Breast epithelium (tissue), 4 donors: Measurements from ENCODE around the gene SHB. TPM values are rescaled to one million over a fixed set of nuclear protein-coding genes. Genes with fewer than 3 reads are reported as not detected.
A peak's percentile ranks its signal among the peaks of the same experiment; 100 is the strongest.

ENCODE experiments used
- DNase-seq, 2 donors: peaks; one replicate each; pipeline ENCODE4 v3.0.0-alpha.2; 2019; ENCODE audit warnings: low spot score in 2 of 2
- H3K27ac ChIP-seq, 2 donors: fragments of 200-600 bp; sonication (generic) in 1 of 2; one replicate each; pipeline ENCODE4 v1.5.1; 2016 to 2019; ENCODE audit warnings: mild to moderate bottlenecking in 1 of 2
- H3K27me3 ChIP-seq, 2 donors: fragments of 200-600 bp; sonication (generic) in 1 of 2; one replicate each; pipeline versions ENCODE4 v1.5.1 to v1.6.0; 2017 to 2019; ENCODE audit warnings: control low read depth in 1 of 2, mild to moderate bottlenecking in 1 of 2
- H3K36me3 ChIP-seq: fragments of 200-600 bp; one replicate; pipeline ENCODE4 v1.5.1; 2019
- H3K4me1 ChIP-seq, 2 donors: fragments of 200-600 bp; sonication (generic); one replicate each; pipeline ENCODE4 v1.5.1; 2016 to 2019; ENCODE audit warnings: control low read depth in 1 of 2
- H3K4me3 ChIP-seq, 3 donors: fragments of 200-600 bp; sonication (generic); 1 replicate in 2 of 3; 2 replicates in 1 of 3; pipeline ENCODE4 v1.5.1; 2016 to 2019; ENCODE audit warnings: mild to moderate bottlenecking in 3 of 3, moderate library complexity in 2 of 3
- H3K9me3 ChIP-seq, 2 donors: fragments of 200-600 bp; sonication (generic) in 1 of 2; one replicate each; pipeline ENCODE4 v1.5.1; 2016 to 2019; ENCODE audit warnings: control low read depth in 1 of 2
- CTCF ChIP-seq, 3 donors: fragments of 450-650 bp; IDR thresholded peaks; one replicate each; pipeline ENCODE4 v1.5.1; 2016 to 2017; ENCODE audit warnings: antibody characterized with exemption in 3 of 3, mild to moderate bottlenecking in 3 of 3, moderate library complexity in 3 of 3
- POLR2A ChIP-seq: fragments of 450-650 bp; IDR thresholded peaks from one replicate; pipeline ENCODE4 v1.6.1; 2016; ENCODE audit warnings: antibody characterized with exemption, mild to moderate bottlenecking, moderate library complexity
- POLR2AphosphoS5 ChIP-seq, 3 donors: sonication (generic); formaldehyde crosslinking; IDR thresholded peaks; one replicate each; pipeline ENCODE4 v1.6.1; 2017; ENCODE audit warnings: antibody characterized with exemption in 3 of 3
- intact Hi-C: fragments of 100-400 bp; cut with DNase I; formaldehyde crosslinking; loops from one replicate; pipeline ENCODE4 v1.15.1; 2023; ENCODE audit warnings: low total_unique reads
- total RNA-seq, 3 donors: library from RNA; depleted of rRNA; stranded (reverse); fragments of >200 nt; gene quantifications; one replicate each; pipeline ENCODE4 v1.1.0, GENCODE V29; 2016

Gene SHB
- total RNA-seq, 3 donors from 2014 or later, result 3.8 to 18.7 (median 17.9) TPM

GRCh38 chr9:38039907-38040682 lies 28.9 kb downstream of the SHB start:
- Histone ChIP-seq H3K4me1 (peaks cover 0 to 12% of the 10 kb centered on the region in 2 donors), H3K27me3 (no peaks in the 10 kb centered on the region), H3K9me3 (no peaks in the 10 kb centered on the region), H3K36me3 (no peaks in the 10 kb centered on the region), H3K4me3 (no peak overlapping the region), H3K27ac (no peak overlapping the region)
- intact Hi-C loops, result no loop called here
- no peak for DNase-seq
- TF ChIP-seq POLR2A (no peak), POLR2AphosphoS5 (IDR thresholded peaks at IDR 0.05) (no peak), CTCF (IDR thresholded peaks at IDR 0.05) (no peak)

GRCh38 chr9:38039090-38039906 lies 29.7 kb downstream of the SHB start:
- Histone ChIP-seq H3K27ac (no peak overlapping the region), H3K4me3 (no peak overlapping the region), H3K9me3 (no peaks in the 10 kb centered on the region), H3K36me3 (no peaks in the 10 kb centered on the region), H3K4me1 (peaks cover 0 to 6% of the 10 kb centered on the region in 2 donors), H3K27me3 (no peaks in the 10 kb centered on the region)
- TF ChIP-seq POLR2AphosphoS5 (IDR thresholded peaks at IDR 0.05) (no peak), POLR2A (no peak), CTCF (IDR thresholded peaks at IDR 0.05) (no peak)
- DNase-seq, result no peak
- intact Hi-C loops, result no loop called here

GRCh38 chr9:38038307-38039089 lies 30.5 kb downstream of the SHB start:
- peak overlapping the region in 1 of 2 donors; percentile 1 for H3K27ac ChIP-seq
- H3K4me1 ChIP-seq, result no peaks in the 10 kb centered on the region
- no peaks in the 10 kb centered on the region for H3K36me3 ChIP-seq
- TF ChIP-seq CTCF (IDR thresholded peaks at IDR 0.05) (no peak), POLR2A (no peak), POLR2AphosphoS5 (IDR thresholded peaks at IDR 0.05) (no peak)
- intact Hi-C loops, result no loop called here
- DNase-seq, result no peak
- no peaks in the 10 kb centered on the region for H3K9me3 ChIP-seq
- no peaks in the 10 kb centered on the region for H3K27me3 ChIP-seq
- no peak overlapping the region for H3K4me3 ChIP-seq

GRCh38 chr9:38037981-38038306 lies 31.1 kb downstream of the SHB start:
- peak overlapping the region in 1 of 2 donors; percentile 1 for H3K27ac ChIP-seq
- no peak overlapping the region for H3K4me3 ChIP-seq
- no peaks in the 10 kb centered on the region for H3K36me3 ChIP-seq
- intact Hi-C loops, result no loop called here
- TF ChIP-seq CTCF (IDR thresholded peaks at IDR 0.05) (no peak), POLR2A (no peak), POLR2AphosphoS5 (IDR thresholded peaks at IDR 0.05) (no peak)
- no peaks in the 10 kb centered on the region for H3K4me1 ChIP-seq
- H3K9me3 ChIP-seq, result no peaks in the 10 kb centered on the region
- no peak for DNase-seq
- H3K27me3 ChIP-seq, result no peaks in the 10 kb centered on the region
